Neural crest cell (in vitro differentiated cells): ENCODE measurements around the gene CD109. TPM values are rescaled to one million over a fixed set of nuclear protein-coding genes. Genes with fewer than 3 reads are reported as not detected.

ENCODE experiments used
- DNase-seq: peaks from one replicate; pipeline ENCODE4 v3.0.0; 2021; ENCODE audit warnings: low read depth, mixed read lengths, low spot score
- H3K27ac Mint-ChIP-seq: one replicate; pipeline ENCODE4 v1.8.0; 2021; ENCODE audit warnings: mild to moderate bottlenecking, mixed read lengths; ENCODE audit not compliant: unreplicated experiment
- H3K27me3 Mint-ChIP-seq: 2 replicates; pipeline ENCODE4 v1.8.0; 2021; ENCODE audit warnings: low read depth, mild to moderate bottlenecking, mixed read lengths
- H3K36me3 Mint-ChIP-seq: 2 replicates; pipeline ENCODE4 v1.8.0; 2021; ENCODE audit warnings: low read depth, mild to moderate bottlenecking, mixed read lengths
- H3K4me1 Mint-ChIP-seq: 2 replicates; pipeline ENCODE4 v1.8.0; 2021; ENCODE audit warnings: mixed read lengths
- H3K4me3 Mint-ChIP-seq: one replicate; pipeline ENCODE4 v1.8.0; 2021; ENCODE audit warnings: mild to moderate bottlenecking, mixed read lengths
- H3K9me3 Mint-ChIP-seq: 2 replicates; pipeline ENCODE4 v1.8.0; 2021; ENCODE audit warnings: mixed read lengths
- CTCF ChIP-seq: fragments of 200-600 bp; sonication (generic); conservative IDR thresholded peaks from 2 replicates; pipeline ENCODE4 v1.5.0; 2021; ENCODE audit warnings: antibody characterized with exemption, mild to moderate bottlenecking
- total RNA-seq: library from RNA; stranded (reverse); gene quantifications from 2 replicates; pipeline ENCODE4 v1.2.1, GENCODE V29; 2021

The CD109 gene
- total RNA-seq, 1 donor from 2014 or later: 0.84 TPM

GRCh38 chr6:73784726-73785505 lies 88.9 kb downstream of the CD109 start:
- Mint-ChIP-seq H3K4me1 (no peaks in the 10 kb centered on the region), H3K27me3 (no peaks in the 10 kb centered on the region), H3K4me3 (no peak overlapping the region), H3K27ac (no peak overlapping the region), H3K9me3 (no peaks in the 10 kb centered on the region), H3K36me3 (no peaks in the 10 kb centered on the region)
- no peak for TF ChIP-seq CTCF
- DNase-seq: no peak

GRCh38 chr6:73790574-73790973 lies 94.6 kb downstream of the CD109 start:
- no peak for DNase-seq
- TF ChIP-seq CTCF: no peak
- H3K36me3 Mint-ChIP-seq: no peaks in the 10 kb centered on the region
- no peaks in the 10 kb centered on the region for H3K27me3 Mint-ChIP-seq
- H3K4me1 Mint-ChIP-seq: peaks cover 13% of the 10 kb centered on the region
- H3K27ac Mint-ChIP-seq: peak overlapping the region; percentile 9
- H3K9me3 Mint-ChIP-seq: no peaks in the 10 kb centered on the region
- H3K4me3 Mint-ChIP-seq: no peak overlapping the region

- TF ChIP-seq CTCF: no peak
- Mint-ChIP-seq H3K9me3 (no peaks in the 10 kb centered on the region), H3K27me3 (no peaks in the 10 kb centered on the region), H3K4me1 (peaks cover 13% of the 10 kb centered on the region), H3K4me3 (no peak overlapping the region), H3K27ac (no peak overlapping the region), H3K36me3 (no peaks in the 10 kb centered on the region)
- DNase-seq: no peak
Measured at GRCh38 chr6:73791336-73791735, 95.3 kb downstream of the CD109 start.

- H3K27me3 Mint-ChIP-seq: no peaks in the 10 kb centered on the region
- peaks cover 13% of the 10 kb centered on the region for H3K4me1 Mint-ChIP-seq
- H3K4me3 Mint-ChIP-seq: no peak overlapping the region
- DNase-seq: no peak
- H3K27ac Mint-ChIP-seq: no peak overlapping the region
- no peak for TF ChIP-seq CTCF
- no peaks in the 10 kb centered on the region for H3K36me3 Mint-ChIP-seq
- H3K9me3 Mint-ChIP-seq: no peaks in the 10 kb centered on the region
Measured at GRCh38 chr6:73792738-73793137, 96.7 kb downstream of the CD109 start.

- Mint-ChIP-seq H3K36me3 (no peaks in the 10 kb centered on the region), H3K4me3 (no peak overlapping the region)
Measured at GRCh38 chr6:73796881-73797280, 100.9 kb downstream of the CD109 start.

More at GRCh38 chr6:73796881-73797280, 100.9 kb downstream of the CD109 start:
- DNase-seq: no peak
- TF ChIP-seq CTCF: no peak
- Mint-ChIP-seq H3K27ac (no peak overlapping the region), H3K27me3 (no peaks in the 10 kb centered on the region), H3K9me3 (peaks cover 3% of the 10 kb centered on the region), H3K4me1 (no peaks in the 10 kb centered on the region)
